Effector memory CD4-positive, alpha-beta T cell (primary cell): ENCODE results near the gene GAS7.
"Not testable (repeated sequence)": the region's sequence is repeated elsewhere in the genome, so short reads cannot be mapped to it uniquely, and the experiment has no call there.

Experiments
- DNase-seq, 3 donors: peaks; one replicate each; pipeline ENCODE4 v3.0.0-alpha.2; 2020
- H3K27ac ChIP-seq: 2 replicates; pipeline ENCODE4 v1.7.0; 2013; ENCODE audit warnings: mild to moderate bottlenecking, low read length, moderate library complexity; ENCODE audit not compliant: insufficient read depth, poor library complexity, severe bottlenecking
- H3K27me3 ChIP-seq: replicated peaks from 2 replicates; pipeline ENCODE4 v1.7.0; 2013; ENCODE audit warnings: mild to moderate bottlenecking, low read length; ENCODE audit not compliant: insufficient read depth, control insufficient read depth, poor library complexity, severe bottlenecking
- H3K36me3 ChIP-seq: 2 replicates; pipeline ENCODE4 v1.7.0; 2013; ENCODE audit warnings: mild to moderate bottlenecking, low read length, moderate library complexity; ENCODE audit not compliant: control insufficient read depth, insufficient read depth
- H3K4me1 ChIP-seq: 2 replicates; pipeline ENCODE4 v1.7.0; 2013; ENCODE audit warnings: low read length, mild to moderate bottlenecking; ENCODE audit not compliant: control insufficient read depth, insufficient read depth, poor library complexity, severe bottlenecking
- H3K4me3 ChIP-seq: 2 replicates; pipeline ENCODE4 v1.7.0; 2013; ENCODE audit warnings: low read length, low read depth, mild to moderate bottlenecking; ENCODE audit not compliant: insufficient read depth, poor library complexity, severe bottlenecking
- H3K9me3 ChIP-seq: 2 replicates; pipeline ENCODE4 v1.7.0; 2013; ENCODE audit warnings: mild to moderate bottlenecking, low read length, moderate library complexity; ENCODE audit not compliant: control insufficient read depth

The GAS7 gene

DNA sequence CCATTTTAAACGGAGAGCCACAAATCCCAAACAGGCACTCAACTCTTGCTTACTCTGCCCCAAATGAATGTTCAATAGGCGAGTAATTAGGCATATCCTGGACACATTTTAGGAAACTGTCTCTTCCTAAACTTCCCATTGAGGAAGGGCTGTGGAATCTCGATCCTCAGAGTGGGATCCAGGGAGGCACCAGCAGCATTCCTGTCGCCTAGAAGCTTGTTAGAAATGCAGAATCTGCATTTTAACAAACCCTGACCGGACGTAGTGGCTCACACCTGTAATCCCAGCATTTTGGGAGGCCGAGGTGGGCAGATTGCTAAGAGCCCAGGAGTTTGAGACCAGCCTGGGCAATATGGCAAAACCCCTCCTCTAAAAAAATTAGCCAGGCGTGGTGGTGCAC lies 95.6 kb downstream of the GAS7 start:
- Histone ChIP-seq H3K4me1 (no peaks in the 10 kb centered on the region), H3K9me3 (no peaks in the 10 kb centered on the region), H3K4me3 (no peak overlapping the region), H3K27me3 (no peaks in the 10 kb centered on the region), H3K36me3 (no peaks in the 10 kb centered on the region), H3K27ac (no peak overlapping the region)
- no peak for DNase-seq

DNA sequence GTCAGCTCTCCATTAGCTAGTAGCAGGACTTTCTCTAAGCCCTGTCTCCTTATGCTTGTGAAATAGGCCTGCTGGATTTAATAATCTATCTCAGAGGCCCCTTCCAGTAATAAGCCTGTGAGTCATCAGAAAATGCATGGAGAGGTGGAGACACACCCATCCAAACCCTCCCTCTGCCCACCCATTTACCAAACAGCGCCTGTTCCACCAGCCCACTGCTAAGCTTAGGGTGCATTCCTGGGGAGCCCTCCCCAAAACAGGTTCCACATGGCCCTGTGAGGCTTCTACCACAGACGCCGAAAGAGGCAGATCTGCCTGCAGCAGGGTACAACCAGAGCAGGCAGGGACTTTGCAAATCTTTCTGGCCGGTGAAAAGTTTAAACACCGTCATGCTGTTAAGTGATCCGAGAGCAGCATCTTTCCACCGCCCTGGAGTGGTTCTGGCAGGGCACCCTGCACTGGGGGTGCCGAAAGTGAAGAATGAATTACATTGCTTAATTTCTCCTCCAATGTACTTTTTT lies 99.3 kb downstream of the GAS7 start:
- Histone ChIP-seq H3K4me3 (no peak overlapping the region), H3K36me3 (no peaks in the 10 kb centered on the region), H3K4me1 (no peaks in the 10 kb centered on the region), H3K9me3 (no peaks in the 10 kb centered on the region), H3K27ac (no peak overlapping the region), H3K27me3 (no peaks in the 10 kb centered on the region)
- DNase-seq, result no peak

DNA sequence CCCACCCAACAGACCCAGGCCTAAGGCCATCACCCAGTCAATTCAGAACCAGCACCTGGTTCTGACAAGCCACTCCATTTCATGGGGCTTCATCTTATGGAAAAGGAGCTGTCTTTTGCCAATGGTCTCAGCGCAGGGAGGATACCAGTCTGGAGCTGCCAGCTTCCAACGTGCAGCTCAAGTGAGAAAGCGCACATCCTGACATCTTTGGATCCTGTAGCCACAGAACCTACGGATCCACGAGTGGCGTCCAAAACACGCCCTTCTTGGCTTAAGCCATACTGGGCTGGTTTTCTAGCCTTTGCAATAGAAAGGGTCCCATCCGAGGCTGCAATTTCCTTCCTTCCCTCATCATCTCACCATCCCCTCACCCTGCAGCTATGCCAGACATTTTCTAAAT lies 101.8 kb downstream of the GAS7 start:
- no peak for DNase-seq
- H3K27me3 ChIP-seq, result no peaks in the 10 kb centered on the region
- no peaks in the 10 kb centered on the region for H3K4me1 ChIP-seq
- no peak overlapping the region for H3K27ac ChIP-seq
- H3K4me3 ChIP-seq, result no peak overlapping the region
- H3K9me3 ChIP-seq, result no peaks in the 10 kb centered on the region
- H3K36me3 ChIP-seq, result no peaks in the 10 kb centered on the region

DNA sequence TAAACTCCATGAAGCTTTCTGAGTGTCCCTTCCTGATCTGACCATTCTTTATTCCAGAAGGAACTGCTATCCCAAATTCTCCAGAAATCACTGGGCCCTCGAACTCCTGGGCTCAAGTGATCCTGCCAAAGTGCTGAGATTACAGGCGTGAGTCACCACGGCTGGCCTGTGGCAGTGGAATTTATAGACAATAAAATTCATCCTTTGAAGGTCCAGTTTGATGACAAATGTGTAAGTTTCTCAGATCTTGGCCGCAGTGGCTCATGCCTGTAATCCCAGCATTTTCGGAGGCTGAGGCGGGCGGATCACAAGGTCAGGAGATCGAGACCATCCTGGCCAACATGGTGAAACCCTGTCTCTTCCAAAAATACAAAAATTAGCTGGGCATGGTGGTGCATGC lies 103.1 kb downstream of the GAS7 start:
- H3K4me1 ChIP-seq, H3K27me3 ChIP-seq, DNase-seq, H3K27ac ChIP-seq, H3K4me3 ChIP-seq, H3K9me3 ChIP-seq, H3K36me3 ChIP-seq: not testable (repeated sequence)

DNA sequence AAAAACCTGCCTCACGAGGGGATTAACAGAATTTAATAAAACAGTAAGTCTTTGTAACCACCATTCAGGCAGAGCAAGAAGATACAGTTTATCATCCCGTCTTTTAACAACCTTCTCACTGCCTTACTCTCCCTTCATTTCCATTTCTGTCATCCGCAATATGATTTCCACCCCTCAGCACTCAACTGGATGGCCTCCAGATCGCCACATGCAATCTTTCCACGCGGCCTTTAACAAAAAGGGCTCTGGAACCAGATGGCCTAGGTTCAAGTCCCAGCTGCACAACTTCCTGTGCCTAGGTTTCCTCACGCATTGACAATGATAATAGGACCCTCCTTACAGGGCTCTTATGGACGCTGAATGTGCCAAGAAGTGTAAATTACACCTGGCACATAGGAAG lies 103.6 kb downstream of the GAS7 start:
- no peak for DNase-seq
- Histone ChIP-seq H3K4me3 (no peak overlapping the region), H3K27me3 (no peaks in the 10 kb centered on the region), H3K9me3 (no peaks in the 10 kb centered on the region), H3K36me3 (no peaks in the 10 kb centered on the region), H3K27ac (no peak overlapping the region), H3K4me1 (no peaks in the 10 kb centered on the region)

DNA sequence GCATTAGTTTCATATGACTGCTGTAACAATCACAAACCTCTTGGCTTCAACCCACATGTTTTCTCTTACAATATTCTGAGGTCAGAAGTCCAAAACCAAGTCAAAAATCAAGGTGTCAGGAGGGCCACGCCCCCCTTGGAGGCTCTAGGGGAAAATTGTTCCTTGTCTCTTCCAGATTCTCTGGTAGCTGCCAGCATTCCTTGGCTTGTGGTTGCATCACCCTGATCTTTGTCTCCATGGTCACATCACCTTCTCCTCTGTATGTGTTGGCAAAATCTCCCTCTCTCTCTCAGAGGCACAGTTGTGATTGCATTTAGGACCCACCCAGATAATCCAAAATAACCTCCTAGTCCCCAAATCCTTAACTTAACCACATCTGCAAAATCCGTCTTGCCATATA lies 105.8 kb downstream of the GAS7 start:
- H3K9me3 ChIP-seq, result no peaks in the 10 kb centered on the region
- no peaks in the 10 kb centered on the region for H3K36me3 ChIP-seq
- H3K4me3 ChIP-seq, result no peak overlapping the region
- H3K27ac ChIP-seq, result no peak overlapping the region
- no peaks in the 10 kb centered on the region for H3K27me3 ChIP-seq
- no peak for DNase-seq
- H3K4me1 ChIP-seq, result no peaks in the 10 kb centered on the region

DNA sequence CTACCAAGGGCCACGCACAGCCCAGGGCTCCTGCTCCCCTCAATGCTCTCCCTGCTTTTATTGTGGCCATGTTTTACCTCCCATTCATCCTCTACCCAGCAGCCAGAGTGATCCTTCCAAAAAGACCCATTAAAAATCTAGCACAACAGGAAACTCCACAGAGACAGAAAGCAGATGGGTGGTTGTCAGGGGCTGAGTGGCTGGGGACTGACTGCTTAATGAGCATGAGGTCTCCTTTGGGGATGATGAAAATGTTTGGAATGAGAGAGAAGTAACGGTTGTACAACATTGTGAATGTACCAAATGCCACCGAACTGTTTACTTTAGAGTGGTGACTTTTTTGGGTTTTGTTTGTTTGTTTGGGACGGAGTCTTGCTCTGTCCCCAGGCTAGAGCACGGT lies 107.4 kb downstream of the GAS7 start:
- Histone ChIP-seq H3K36me3 (no peaks in the 10 kb centered on the region), H3K4me1 (no peaks in the 10 kb centered on the region), H3K4me3 (no peak overlapping the region), H3K9me3 (no peaks in the 10 kb centered on the region), H3K27me3 (no peaks in the 10 kb centered on the region), H3K27ac (no peak overlapping the region)
- DNase-seq, result no peak

DNA sequence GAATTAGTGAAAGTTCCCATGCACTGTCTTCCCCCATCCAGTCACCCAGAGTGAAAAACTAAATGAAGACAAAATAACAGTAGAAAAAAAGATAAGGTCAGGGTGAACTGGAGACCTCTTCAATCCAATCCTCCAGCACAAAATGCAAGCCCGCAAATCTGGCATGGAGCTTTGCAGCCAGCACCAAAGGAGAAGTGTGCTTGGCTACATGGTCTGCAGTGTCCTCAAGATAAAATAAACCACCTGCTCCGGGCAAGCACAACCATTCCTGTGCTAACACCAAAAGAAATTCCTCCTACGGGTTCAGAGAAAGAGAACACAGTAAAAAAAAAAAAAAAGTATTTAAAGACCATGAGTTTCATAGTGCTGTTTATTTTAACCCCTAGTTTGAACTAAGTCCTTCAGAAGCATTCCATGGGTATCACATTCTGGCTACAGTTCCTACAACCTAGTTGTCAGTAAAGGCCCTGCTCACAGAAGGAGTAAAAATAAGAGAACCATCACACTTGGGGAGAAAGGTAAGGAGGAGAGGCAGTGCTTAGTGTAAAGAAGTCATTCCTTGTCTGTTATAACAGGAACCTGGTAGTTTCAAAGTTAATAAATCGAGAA lies 109.1 kb downstream of the GAS7 start:
- DNase-seq, result no peak
- no peaks in the 10 kb centered on the region for H3K27me3 ChIP-seq
- H3K27ac ChIP-seq, result no peak overlapping the region
- no peaks in the 10 kb centered on the region for H3K9me3 ChIP-seq
- H3K4me1 ChIP-seq, result no peaks in the 10 kb centered on the region
- H3K36me3 ChIP-seq, result no peaks in the 10 kb centered on the region
- H3K4me3 ChIP-seq, result no peak overlapping the region

DNA sequence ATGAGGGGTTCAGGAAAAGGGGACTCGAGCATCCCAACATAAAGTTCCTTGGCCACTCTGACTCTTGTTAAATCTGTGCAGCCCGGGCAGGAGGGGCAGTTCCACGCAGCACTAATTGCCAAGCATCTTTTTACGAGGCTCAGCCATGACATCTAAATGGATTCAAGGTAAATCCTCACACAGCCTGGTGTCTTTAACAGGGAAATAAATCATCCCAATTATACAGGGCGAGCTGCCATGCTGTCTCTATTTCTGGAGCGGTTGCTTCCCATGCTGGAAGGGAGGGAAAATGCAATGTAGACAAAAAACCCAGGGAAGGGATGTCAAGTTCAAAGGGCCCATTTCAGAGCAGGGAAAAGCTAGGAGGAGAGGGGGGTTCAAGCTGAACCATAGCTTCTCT lies 110.0 kb downstream of the GAS7 start:
- Histone ChIP-seq H3K27ac (no peak overlapping the region), H3K36me3 (no peaks in the 10 kb centered on the region), H3K9me3 (no peaks in the 10 kb centered on the region), H3K4me1 (no peaks in the 10 kb centered on the region), H3K27me3 (no peaks in the 10 kb centered on the region), H3K4me3 (no peak overlapping the region)
- DNase-seq, result no peak

DNA sequence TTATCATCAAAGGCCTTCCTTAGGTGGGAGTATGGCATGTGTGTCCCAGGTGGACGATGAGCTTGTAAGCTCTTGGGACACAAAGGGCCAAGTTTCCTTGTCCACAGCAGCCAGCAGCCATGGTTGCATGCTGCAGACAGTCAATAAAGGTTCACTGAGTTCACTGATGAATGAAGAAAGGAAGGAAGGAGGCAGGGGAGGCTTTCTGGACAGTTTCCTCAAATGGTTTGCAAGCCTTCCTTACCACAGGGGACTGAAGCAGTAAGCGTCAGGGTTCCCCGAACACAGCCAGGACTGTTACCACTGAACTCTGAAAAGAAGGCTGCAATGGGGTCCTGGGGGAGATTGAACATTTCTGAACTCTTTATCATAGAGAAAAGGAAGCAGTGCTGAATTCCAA lies 111.1 kb downstream of the GAS7 start:
- Histone ChIP-seq H3K36me3 (no peaks in the 10 kb centered on the region), H3K4me3 (no peak overlapping the region), H3K27ac (no peak overlapping the region), H3K4me1 (no peaks in the 10 kb centered on the region), H3K9me3 (no peaks in the 10 kb centered on the region), H3K27me3 (no peaks in the 10 kb centered on the region)
- no peak for DNase-seq
